ENCODE data around the gene PASD1. TPM values are rescaled to one million over a fixed set of nuclear protein-coding genes. Genes with fewer than 3 reads are reported as not detected.

Gene PASD1
- total RNA-seq, result not detected

GRCh38 chrX:151563449-151563848 lies at the start of gene PASD1:
Gene PASD1 (plus strand): TSS chrX:151563675. CDS start chrX:151601554, 37,879 bp downstream.
- Histone ChIP-seq H3K27ac (no peak within 1 kb of the TSS), H3K27me3 (replicated peaks; ENCODE audit: insufficient read depth) (no peaks in the 10 kb centered on the region), H3K4me3 (no peak within 1 kb of the TSS), H3K36me3 (no peaks in the 10 kb centered on the region), H3K4me1 (ENCODE audit: control insufficient read depth in 1 of 2, low read depth in 2 of 2) (no peaks in the 10 kb centered on the region), H3K9me3 (no peaks in the 10 kb centered on the region)
- ATAC-seq (ENCODE audit: insufficient number of reproducible peaks, low FRiP score, low read depth) (no peak), DNase-seq (ENCODE audit: low spot score) (no peak)
- TF ChIP-seq CTCF (IDR thresholded peaks at IDR 0.05), result no peak

GRCh38 chrX:151515237-151515636 lies 48.2 kb upstream of the PASD1 start:
- no peaks in the 10 kb centered on the region for H3K9me3 ChIP-seq
- ATAC-seq (ENCODE audit: insufficient number of reproducible peaks, low FRiP score, low read depth), result no peak
- DNase-seq (ENCODE audit: low spot score), result no peak
- no peaks in the 10 kb centered on the region for H3K4me1 ChIP-seq (ENCODE audit: control insufficient read depth in 1 of 2, low read depth in 2 of 2)
- H3K27me3 ChIP-seq (replicated peaks; ENCODE audit: insufficient read depth), result no peaks in the 10 kb centered on the region
- TF ChIP-seq CTCF (IDR thresholded peaks at IDR 0.05), result no peak
- no peak overlapping the region for H3K27ac ChIP-seq
- no peak overlapping the region for H3K4me3 ChIP-seq
- H3K36me3 ChIP-seq, result no peaks in the 10 kb centered on the region

- no peak overlapping the region for H3K4me3 ChIP-seq
- no peaks in the 10 kb centered on the region for H3K9me3 ChIP-seq
- no peak overlapping the region for H3K27ac ChIP-seq
- no peaks in the 10 kb centered on the region for H3K4me1 ChIP-seq (ENCODE audit: control insufficient read depth in 1 of 2, low read depth in 2 of 2)
- DNase-seq (ENCODE audit: low spot score) (no peak), ATAC-seq (ENCODE audit: insufficient number of reproducible peaks, low FRiP score, low read depth) (no peak)
- H3K27me3 ChIP-seq (replicated peaks; ENCODE audit: insufficient read depth), result no peaks in the 10 kb centered on the region
- no peak for TF ChIP-seq CTCF (IDR thresholded peaks at IDR 0.05)
- no peaks in the 10 kb centered on the region for H3K36me3 ChIP-seq
Measured at GRCh38 chrX:151516538-151517187, 46.8 kb upstream of the PASD1 start.

- Histone ChIP-seq H3K4me3 (no peak overlapping the region), H3K4me1 (ENCODE audit: control insufficient read depth in 1 of 2, low read depth in 2 of 2) (no peaks in the 10 kb centered on the region), H3K36me3 (no peaks in the 10 kb centered on the region), H3K27ac (no peak overlapping the region), H3K27me3 (replicated peaks; ENCODE audit: insufficient read depth) (no peaks in the 10 kb centered on the region), H3K9me3 (no peaks in the 10 kb centered on the region)
- no peak for ATAC-seq (ENCODE audit: insufficient number of reproducible peaks, low FRiP score, low read depth)
- TF ChIP-seq CTCF (IDR thresholded peaks at IDR 0.05), result no peak
- DNase-seq (ENCODE audit: low spot score), result no peak
Measured at GRCh38 chrX:151517421-151517820, 46.1 kb upstream of the PASD1 start.

- no peak for TF ChIP-seq CTCF (IDR thresholded peaks at IDR 0.05)
- ATAC-seq (ENCODE audit: insufficient number of reproducible peaks, low FRiP score, low read depth), result no peak
- no peaks in the 10 kb centered on the region for H3K4me1 ChIP-seq (ENCODE audit: control insufficient read depth in 1 of 2, low read depth in 2 of 2)
- DNase-seq (ENCODE audit: low spot score), result no peak
- no peaks in the 10 kb centered on the region for H3K36me3 ChIP-seq
- no peaks in the 10 kb centered on the region for H3K9me3 ChIP-seq
- no peaks in the 10 kb centered on the region for H3K27me3 ChIP-seq (replicated peaks; ENCODE audit: insufficient read depth)
- H3K27ac ChIP-seq, result no peak overlapping the region
- no peak overlapping the region for H3K4me3 ChIP-seq
Measured at GRCh38 chrX:151523351-151523750, 40.1 kb upstream of the PASD1 start.

All from thoracic aorta (tissue), 2 donors.